Activated T-cell treated with anti-CD3 and anti-CD28 coated beads for 4 hours (primary cell): Measurements from ENCODE around the gene PIEZO2.
"Not testable (repeated sequence)": the region's sequence is repeated elsewhere in the genome, so short reads cannot be mapped to it uniquely, and the experiment has no call there.

Experiments
- DNase-seq: peaks from one replicate; pipeline ENCODE4 v3.0.0-alpha.2; 2020

The PIEZO2 gene

DNA sequence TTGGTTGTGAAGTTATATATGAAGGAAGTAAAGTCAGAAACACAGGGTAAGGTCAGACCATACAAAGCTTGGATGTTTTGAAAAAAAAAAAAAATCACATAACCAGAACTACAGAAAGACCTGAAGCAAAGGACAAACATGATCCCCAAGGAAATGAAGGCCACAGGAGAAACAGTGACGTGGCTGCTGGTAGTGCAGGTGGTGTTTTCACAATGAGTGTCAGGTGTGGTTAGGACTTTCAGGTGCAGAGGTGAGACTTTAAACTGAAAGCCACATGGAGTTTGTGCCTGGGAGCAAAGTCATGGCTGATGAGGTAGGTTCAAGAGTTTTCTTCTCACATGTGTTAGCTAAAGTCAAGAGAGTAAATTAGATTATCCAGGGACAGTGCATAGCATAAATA is 270.7 kb downstream of the PIEZO2 start:
- no peak for DNase-seq

- no peak for DNase-seq
Measured at GRCh38 chr18:10877987-10878386, 271.4 kb downstream of the PIEZO2 start.

DNA sequence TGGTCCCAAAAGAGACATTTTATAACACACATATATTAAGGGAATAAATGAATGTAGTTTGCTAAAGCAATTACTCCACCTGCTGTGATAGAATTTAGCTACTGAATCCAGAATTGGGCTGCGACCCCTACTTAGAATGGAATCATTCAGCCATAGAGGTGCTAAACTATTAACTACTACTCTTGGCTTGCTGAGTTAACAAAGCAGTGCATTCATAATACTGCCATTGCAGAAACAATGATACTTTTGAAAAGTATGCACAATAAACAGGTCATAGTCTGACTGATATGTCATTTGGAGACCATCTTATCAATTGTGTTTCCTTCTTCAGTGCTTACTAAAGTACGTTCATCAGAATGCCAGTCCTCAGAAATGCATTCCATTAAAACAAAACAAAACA is 273.6 kb downstream of the PIEZO2 start:
- no peak for DNase-seq

- DNase-seq: no peak
Measured at GRCh38 chr18:10872304-10872703, 277.1 kb downstream of the PIEZO2 start.

DNA sequence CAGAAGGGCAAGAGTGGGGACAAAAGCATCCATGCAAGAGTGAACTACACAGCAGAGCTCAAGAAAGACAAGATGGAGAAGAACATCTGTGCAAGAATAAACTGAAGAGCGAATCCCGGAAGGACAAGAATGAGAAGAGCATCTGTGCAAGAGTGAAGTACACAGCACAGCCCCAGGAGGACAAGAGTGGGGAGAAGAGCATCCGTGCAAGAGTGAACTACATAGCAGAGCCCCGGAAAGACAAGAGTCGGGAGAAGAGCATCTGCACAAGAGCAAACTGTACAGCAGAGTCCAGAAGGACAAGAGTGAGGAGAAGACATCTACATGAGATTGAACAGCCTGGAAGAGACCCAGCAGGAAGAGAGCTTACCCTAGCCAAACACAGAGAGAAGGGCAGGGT is 284.6 kb downstream of the PIEZO2 start:
- DNase-seq: no peak

- no peak for DNase-seq
Measured at GRCh38 chr18:10863026-10863425, 286.3 kb downstream of the PIEZO2 start.

- no peak for DNase-seq
Measured at GRCh38 chr18:10860928-10861327, 288.4 kb downstream of the PIEZO2 start.

- no peak for DNase-seq
Measured at GRCh38 chr18:10860382-10860781, 289.0 kb downstream of the PIEZO2 start.

DNA sequence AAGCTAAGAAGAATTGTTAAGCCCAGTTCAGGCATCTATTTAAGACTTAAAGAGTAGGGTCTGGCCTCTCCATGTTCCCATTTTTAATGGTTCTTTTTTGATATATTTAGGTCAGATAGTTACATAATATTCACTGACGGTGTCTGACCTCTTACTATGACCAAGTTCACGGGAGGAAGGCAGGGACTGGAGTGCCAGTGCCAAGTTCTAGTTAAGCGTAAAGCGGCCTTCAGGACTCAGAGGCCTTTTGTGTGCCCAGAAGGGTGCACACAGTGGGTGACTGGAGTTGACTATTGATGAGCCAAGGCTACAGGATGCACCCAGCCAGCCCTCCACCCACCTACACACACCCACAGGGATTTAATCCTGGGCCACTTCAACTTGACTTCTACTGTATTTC is 290.9 kb downstream of the PIEZO2 start:
- DNase-seq: no peak

- DNase-seq: no peak
Measured at GRCh38 chr18:10856132-10856531, 293.2 kb downstream of the PIEZO2 start.

- DNase-seq: no peak
Measured at GRCh38 chr18:10852385-10853303, 296.7 kb downstream of the PIEZO2 start.

- no peak for DNase-seq
Measured at GRCh38 chr18:10851824-10852319, 297.5 kb downstream of the PIEZO2 start.

- no peak for DNase-seq
Measured at GRCh38 chr18:10850840-10851239, 298.5 kb downstream of the PIEZO2 start.

GRCh38 chr18:10850216-10850615 is 299.2 kb downstream of the PIEZO2 start:
- DNase-seq: no peak

- DNase-seq: no peak
Measured at GRCh38 chr18:10847907-10848306, 301.5 kb downstream of the PIEZO2 start.

- DNase-seq: no peak
Measured at GRCh38 chr18:10847408-10847790, 302.0 kb downstream of the PIEZO2 start.

DNA sequence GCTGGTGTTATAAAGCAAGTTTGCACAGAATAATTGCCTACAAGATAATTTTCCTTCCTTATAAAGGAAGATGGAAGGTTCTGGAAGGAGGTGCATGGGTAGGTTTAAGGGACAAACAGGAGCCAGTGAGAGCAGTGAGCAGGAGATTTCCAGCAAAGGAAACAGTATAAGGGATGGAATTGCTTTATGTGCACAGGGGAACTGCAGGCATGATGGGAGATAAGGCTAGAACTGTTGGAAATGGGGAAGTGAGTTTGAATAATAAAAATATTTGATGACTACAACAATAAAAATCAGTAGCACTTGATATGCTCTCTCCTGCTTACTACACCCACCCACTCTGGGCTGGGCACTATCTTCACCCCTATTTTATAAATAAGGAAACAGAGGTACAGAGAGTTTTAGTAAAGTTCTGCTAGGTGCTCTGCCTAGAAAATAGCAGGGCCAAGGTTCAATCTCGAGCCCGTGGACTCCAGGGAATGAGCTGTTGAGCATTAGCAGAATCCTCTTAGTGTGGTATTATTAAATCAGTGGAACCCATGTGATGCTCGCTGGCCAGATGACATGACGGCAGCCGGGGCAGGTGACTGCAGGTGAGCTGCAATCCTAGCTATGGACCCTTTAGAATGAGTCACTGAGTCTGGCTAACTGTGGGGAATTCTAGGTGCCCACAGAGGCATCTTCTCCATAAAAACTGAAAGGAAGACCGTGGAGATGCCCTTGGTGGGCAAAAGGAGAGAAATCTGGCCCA is 302.5 kb downstream of the PIEZO2 start:
- DNase-seq: no peak

DNA sequence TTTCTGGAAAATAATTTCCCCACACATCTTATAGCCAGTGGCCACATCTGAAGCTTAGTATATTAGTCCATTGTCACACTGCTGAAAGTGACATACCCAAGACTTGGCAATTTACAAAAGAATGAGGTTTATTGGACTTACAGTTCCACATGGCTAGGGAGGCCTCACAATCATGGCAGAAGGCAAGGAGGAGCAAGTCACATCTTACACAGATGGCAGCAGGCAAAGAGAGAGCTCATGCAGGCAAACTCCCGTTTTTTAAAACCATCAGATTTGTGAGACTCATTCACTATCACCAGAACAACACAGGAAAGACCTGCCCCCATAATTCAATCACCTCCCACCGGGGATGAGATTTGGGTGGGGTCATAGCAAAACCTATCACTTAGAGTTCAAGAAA is 303.3 kb downstream of the PIEZO2 start:
- DNase-seq: not testable (repeated sequence)

- DNase-seq: no peak
Measured at GRCh38 chr18:10843565-10843964, 305.8 kb downstream of the PIEZO2 start.

DNA sequence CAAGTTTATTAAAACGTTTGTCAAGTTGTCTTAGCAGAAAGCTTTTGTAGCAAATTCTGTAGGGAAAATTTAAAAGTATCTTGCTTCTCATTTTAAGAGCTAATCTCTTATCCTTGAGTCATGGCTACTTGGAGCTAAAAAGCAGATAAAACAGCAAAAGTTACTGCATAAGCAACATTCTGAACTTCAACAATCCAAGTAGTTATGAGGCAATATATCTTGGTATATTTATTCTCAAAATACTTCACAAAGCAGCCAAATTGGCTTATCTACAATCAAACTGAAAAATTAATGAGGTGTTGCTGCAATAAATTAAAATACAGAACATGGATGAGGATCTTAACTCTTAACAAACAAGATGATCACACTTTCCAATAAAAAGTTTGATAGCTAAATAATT is 306.5 kb downstream of the PIEZO2 start:
- no peak for DNase-seq

DNA sequence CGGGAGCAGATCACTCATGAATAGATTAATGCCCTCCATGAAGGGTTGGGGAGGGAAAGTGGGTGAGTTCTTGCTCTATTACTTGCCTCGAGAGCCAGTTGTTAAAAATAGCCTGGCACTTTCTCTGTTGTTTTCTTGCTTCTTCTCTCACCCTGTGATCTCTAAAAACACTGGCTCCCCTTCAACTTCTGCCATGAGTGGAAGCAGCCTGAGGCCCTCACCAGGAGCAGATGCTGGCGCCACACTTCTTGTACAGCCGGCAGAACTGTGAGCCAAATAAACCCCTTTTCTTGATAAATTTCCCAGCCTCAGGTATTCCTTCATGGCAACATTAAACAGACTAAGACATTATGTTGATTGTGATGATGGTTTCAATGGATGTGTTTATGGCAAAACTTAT is 307.0 kb downstream of the PIEZO2 start:
- no peak for DNase-seq

DNA sequence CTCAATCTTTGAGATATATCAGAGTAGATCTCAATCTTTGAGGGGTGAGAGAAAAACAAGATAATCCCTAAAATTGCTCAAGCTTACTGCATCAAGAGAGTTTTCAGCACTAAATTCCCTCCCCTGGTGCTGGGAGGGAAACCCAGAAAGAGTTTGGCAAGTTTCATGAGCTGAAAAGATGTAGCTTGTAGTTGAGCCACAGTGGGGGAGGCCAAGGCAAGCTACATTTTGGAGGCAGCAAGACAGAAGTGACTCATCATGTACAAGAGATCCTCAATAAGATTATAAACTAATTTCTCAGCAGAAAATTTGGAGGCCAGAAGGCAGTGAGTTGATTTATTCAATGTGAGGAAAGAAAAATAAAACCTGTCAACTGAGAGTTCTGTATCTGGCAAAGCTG is 308.2 kb downstream of the PIEZO2 start:
- DNase-seq: no peak

DNA sequence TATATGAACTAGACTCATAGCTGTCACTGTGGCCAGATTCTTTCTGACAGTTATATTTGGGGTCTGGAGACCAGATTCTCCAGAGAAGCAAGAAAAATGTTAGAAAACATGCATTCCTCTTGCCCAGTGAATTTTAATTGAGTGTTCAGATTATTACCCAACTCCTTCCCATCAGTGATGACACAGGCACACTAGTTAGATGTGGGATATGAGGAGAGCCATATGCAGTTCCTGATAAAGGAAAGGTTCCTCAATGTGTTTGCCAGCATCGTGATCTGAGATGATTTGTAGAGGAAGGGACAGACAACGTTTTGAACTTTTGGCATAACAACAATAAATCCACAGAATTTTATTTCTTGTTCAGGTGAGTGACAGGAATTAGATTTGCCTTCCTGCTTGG is 308.6 kb downstream of the PIEZO2 start:
- DNase-seq: no peak

- no peak for DNase-seq
Measured at GRCh38 chr18:10839421-10839820, 309.9 kb downstream of the PIEZO2 start.
